AG08395 (cell line): Measurements from ENCODE around the gene COL1A1.

ENCODE experiments used
- DNase-seq: peaks from one replicate; pipeline ENCODE4 v3.0.0; 2012; ENCODE audit warnings: mixed read lengths, low spot score

COL1A1 gene

GRCh38 chr17:50201276-50201854 lies at the start of gene COL1A1:
TSS of gene COL1A1 (minus strand) at chr17:50201631. CDS start at chr17:50201513, 118 bp downstream.
- DNase-seq = peak; percentile 95

GRCh38 chr17:50248255-50248654 lies 46.8 kb upstream of the COL1A1 start:
- no peak for DNase-seq

DNA sequence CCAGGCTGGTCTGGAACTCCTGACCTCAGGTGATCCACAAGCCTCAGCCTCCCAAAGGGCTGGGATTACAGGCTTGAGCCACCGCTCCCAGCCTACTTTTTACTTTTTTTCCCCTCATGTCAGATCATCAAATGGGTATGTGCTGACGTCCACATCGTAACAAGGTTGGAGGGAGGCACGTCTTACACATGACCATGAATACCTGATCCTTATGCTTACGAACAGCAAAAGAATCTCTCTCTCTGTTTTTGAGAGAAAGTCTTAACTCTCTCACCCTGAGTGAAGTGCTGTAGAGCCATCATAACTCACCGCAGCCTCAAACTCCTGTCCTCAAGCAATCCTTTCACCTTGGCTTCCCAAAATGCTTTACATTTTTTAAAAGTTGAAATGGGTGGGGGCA lies 43.3 kb upstream of the COL1A1 start:
- no peak for DNase-seq

- no peak for DNase-seq
These were observed 40.0 kb upstream of the COL1A1 start for GRCh38 chr17:50241431-50241830.

- peak; percentile 29 for DNase-seq
These were observed 39.4 kb upstream of the COL1A1 start for GRCh38 chr17:50240851-50241250.

DNA sequence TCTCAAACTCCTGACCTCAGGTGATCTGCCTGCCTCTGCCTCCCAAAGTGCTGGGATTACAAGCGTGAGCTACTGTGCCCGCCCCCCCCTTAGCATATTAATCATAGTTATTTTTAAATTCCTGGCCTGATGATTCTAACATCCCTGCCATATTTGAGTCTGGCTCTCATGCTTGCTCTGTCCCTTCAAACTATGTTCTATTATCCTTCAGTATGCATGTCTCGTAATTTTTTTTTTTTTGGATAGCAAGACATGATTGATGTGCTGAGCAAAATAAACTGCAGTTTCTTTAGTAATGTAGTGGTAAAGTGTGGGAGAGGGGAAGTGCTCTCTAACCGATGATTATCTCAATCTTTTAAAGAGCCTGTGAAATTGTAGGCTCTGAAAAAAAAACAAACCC lies 38.5 kb upstream of the COL1A1 start:
- DNase-seq = no peak

GRCh38 chr17:50238601-50239280 lies 37.3 kb upstream of the COL1A1 start:
- DNase-seq = no peak

- DNase-seq = no peak
These were observed 36.5 kb upstream of the COL1A1 start for GRCh38 chr17:50237901-50238300.

DNA sequence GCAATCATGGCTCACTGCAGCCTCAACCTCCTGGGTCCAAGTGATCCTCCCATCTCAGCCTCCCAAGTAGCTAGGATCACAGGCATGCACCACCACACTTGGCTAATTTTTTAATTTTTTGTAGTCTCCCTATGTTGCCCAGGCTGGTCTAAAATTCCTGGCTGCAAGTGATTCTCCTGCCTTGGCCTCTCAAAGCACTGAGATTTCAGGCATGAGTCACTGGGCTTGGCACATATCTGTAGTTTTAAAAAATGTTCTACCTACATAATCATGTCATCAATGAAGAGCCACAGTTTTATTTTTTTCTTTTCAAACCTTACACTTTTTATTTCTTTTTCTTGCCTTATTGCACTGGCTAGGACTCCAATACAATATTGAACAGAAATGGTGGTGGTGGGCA lies 33.1 kb upstream of the COL1A1 start:
- no peak for DNase-seq

DNA sequence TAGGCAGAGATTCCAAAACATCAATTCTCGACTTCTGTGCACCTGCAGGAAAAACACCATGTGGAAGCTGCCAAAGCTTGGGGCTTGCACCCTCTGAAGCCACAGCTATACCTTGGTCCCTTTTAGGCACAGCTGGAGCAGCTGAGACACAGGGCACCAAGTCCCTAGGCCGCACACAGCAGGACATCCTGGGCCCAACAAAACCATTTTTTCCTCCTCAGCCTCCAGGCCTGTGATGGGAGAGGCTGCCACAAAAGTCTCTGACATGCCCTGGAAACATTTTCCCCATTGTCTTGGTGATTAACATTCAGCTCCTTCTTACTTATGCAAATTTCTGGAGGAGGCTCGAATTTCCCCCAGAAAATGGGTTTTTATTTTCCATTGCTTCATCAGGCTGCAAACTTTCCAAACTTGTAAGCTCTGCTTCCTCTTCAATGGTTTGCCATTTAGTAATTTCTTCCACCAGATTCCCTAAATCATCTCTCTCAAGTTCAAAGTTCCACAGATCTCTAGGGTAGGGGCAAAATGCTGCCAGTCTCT lies 24.3 kb upstream of the COL1A1 start:
- DNase-seq = no peak

- DNase-seq = no peak
These were observed 21.5 kb upstream of the COL1A1 start for GRCh38 chr17:50222922-50223321.

- peak; percentile 78 for DNase-seq
These were observed 20.6 kb upstream of the COL1A1 start for GRCh38 chr17:50221864-50222545.

DNA sequence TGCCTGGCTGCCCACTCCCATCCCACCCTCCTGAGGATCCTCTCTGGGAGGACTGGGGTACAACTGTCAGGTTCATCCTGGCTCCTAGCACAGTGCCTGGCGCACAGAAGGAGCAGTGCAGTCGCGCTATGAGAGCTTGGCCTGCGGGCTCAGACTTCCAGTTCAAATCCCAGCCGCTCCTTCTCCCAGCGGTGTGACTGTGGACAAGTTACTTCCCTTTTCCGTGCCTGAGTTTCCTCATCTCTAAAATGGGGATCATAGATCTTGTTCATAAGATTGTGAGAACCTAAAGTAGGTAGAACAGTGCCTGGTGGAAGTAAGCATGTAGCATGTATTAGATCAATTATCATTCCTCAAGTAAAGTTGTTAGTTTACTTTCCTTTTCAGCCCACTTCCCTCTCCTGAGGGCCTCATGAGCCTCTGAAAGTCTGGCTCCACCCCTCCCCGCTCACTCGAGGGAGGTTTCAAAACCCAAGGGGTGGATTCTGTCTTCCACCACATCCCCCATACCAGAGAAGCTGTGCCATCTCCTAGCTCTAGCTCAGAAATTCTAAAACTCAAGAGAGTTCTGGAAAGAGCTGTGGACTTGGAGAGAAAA lies 19.9 kb upstream of the COL1A1 start:
- DNase-seq = peak; percentile 57

DNA sequence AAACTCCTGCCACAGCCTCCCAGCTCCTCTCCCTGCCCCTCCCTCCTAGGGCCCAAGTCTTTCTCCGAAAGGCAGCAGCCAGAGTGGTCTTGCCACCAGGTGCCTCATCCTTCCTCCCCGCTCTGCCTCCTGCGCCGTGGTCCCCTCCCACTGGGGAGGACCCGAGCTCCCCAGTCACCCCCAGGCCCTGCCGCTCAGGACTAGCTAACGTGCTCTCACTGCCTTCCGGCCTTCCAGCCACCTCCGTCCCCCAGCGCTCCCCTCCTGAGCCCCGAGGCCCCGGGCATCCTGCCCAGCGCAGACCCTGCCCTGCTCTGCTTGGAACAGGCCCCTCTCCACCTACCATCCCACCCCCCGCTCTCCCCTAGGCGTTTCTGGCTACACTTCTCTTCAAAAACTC lies 19.4 kb upstream of the COL1A1 start:
- no peak for DNase-seq

DNA sequence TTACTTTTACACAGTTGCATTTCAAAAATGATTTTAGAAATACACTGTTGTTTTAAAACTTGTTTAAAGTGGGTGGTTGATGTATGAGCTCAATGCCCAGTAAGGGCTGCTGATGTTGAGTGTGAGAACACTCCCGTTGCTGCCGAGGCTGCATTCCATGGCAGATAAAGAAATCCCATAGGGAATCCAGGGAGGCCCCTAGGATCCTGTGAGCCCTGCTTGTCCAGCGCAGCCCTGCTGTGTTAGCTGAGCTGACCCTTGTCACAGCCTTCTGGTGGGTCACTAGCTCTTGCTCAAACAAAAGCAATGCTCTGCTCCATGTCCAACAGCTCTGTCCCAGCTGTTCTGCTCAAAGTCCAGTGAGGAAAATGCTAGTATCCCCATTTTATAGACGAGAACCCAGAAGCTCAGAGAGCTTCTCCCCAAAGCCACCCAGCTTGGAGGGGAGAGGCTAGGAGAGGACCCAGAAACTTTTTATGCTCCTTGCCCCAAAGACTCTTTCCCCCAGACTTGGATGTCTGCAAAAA lies 18.6 kb upstream of the COL1A1 start:
- DNase-seq = peak; percentile 55

DNA sequence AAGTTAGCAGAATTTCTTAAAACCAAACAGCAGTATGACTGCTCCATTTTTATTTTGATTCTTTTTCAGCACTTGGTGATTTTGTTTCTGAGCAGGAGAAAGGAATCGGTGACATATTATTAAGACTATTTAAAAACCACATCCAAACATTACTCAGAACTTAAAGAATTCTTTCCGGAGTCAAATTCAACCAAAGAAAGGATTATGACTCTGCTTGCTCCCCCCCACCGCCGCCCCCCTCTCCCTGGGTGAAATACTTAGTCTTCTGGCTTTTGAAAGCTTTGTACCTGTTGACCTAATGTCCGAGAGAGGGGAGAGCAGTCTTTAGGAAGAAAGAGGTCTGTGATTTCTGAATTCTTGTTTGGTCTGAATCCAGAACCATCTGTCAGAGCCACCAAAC lies 17.9 kb upstream of the COL1A1 start:
- peak; percentile 79 for DNase-seq

DNA sequence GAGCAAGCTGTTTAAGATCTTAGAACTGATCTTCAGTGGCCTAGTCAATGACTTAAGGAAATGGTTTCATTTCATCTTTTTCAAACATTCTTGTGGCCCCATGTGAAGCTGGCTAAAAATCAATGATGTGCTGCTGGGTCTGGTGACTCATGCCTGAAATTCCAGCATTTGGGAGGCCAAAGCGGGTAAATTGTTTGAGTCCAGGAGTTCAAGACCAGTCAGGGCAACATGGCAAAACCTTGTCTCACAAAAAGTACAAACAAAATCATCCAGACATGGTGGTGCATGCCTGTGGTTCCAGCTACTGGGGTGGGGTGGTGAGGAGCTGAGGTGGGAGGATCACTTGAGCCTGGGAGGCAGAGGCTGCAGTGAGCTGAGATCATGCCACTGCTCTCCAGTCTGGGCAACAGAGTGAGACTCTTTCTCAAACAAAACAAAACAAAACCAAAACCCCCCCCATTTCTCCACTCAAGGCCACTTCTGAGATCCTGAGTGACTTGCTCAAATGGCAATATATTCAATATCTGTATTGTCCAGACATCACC lies 17.4 kb upstream of the COL1A1 start:
- peak; percentile 54 for DNase-seq

GRCh38 chr17:50218071-50218759 lies 16.8 kb upstream of the COL1A1 start:
- no peak for DNase-seq

- no peak for DNase-seq
These were observed 16.2 kb upstream of the COL1A1 start for GRCh38 chr17:50217591-50217990.

GRCh38 chr17:50214976-50215760 lies 13.7 kb upstream of the COL1A1 start:
- no peak for DNase-seq
